Measurements from ENCODE around the gene ADAMTS17. TPM values are rescaled to one million over a fixed set of nuclear protein-coding genes. Genes with fewer than 3 reads are reported as not detected.

Gene ADAMTS17
- total and polyA plus RNA-seq, 2 experiments from 2014 or later: 0.69 to 3.3 TPM

DNA sequence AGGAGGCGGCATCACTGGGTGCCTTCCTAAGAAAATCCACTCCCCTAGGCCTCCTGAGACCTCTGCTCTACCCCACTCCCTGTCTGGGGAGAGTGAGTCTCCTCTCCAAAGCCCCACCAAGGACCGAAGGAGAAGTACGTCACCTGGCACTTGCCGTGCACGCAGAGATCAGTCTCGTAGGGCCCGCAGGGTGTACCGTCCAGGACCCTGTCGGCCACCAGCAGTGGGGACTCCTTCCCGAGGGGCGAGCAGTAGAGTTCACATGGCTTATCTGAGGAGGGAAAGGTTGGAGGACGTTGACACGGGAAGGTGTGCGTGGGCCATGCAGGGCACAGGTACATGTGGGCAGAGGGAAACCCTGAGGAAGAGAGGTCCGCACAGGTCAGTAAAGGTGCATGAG lies 232.9 kb downstream of the ADAMTS17 start:
- no peak overlapping the region for H3K27ac ChIP-seq
- H3K9me3 ChIP-seq (ENCODE audit: low read depth): no peaks in the 10 kb centered on the region
- no peak for DNase-seq (ENCODE audit: low read depth in 1 of 2, low spot score in 1 of 2)
- H3K27me3 ChIP-seq: no peaks in the 10 kb centered on the region
- H3K36me3 ChIP-seq: no peaks in the 10 kb centered on the region
- TF ChIP-seq, protein P1, sequence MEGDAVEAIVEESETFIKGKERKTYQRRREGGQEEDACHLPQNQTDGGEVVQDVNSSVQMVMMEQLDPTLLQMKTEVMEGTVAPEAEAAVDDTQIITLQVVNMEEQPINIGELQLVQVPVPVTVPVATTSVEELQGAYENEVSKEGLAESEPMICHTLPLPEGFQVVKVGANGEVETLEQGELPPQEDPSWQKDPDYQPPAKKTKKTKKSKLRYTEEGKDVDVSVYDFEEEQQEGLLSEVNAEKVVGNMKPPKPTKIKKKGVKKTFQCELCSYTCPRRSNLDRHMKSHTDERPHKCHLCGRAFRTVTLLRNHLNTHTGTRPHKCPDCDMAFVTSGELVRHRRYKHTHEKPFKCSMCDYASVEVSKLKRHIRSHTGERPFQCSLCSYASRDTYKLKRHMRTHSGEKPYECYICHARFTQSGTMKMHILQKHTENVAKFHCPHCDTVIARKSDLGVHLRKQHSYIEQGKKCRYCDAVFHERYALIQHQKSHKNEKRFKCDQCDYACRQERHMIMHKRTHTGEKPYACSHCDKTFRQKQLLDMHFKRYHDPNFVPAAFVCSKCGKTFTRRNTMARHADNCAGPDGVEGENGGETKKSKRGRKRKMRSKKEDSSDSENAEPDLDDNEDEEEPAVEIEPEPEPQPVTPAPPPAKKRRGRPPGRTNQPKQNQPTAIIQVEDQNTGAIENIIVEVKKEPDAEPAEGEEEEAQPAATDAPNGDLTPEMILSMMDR (IDR thresholded peaks at IDR 0.05; ENCODE audit: low read depth, low read length): no peak
- H3K4me1 ChIP-seq (ENCODE audit: low read depth): peaks cover 12% of the 10 kb centered on the region
- no peak overlapping the region for H3K4me3 ChIP-seq

DNA sequence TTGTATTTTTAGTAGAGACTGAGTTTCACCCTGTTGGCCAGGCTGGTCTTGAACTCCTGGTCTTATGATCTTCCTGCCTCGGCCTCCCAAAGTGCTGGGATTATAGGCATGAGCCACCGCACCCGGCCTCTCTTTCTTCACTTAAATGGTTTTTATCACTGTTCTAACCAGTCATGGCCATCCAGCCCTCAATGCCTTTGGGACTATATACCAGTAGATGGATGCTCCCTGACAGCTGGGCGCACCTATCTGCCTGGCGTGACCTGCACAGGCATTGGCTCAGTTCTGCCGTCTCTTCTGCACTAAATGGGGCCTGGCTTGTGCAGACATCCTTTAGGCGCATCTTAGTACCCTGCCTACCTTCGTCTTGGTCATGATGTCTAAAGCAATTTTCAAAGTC lies 233.4 kb downstream of the ADAMTS17 start:
- Histone ChIP-seq H3K4me3 (no peak overlapping the region), H3K27me3 (no peaks in the 10 kb centered on the region), H3K27ac (no peak overlapping the region), H3K9me3 (ENCODE audit: low read depth) (no peaks in the 10 kb centered on the region), H3K4me1 (ENCODE audit: low read depth) (peaks cover 7% of the 10 kb centered on the region), H3K36me3 (no peaks in the 10 kb centered on the region)
- TF ChIP-seq, protein P1 (IDR thresholded peaks at IDR 0.05; ENCODE audit: low read depth, low read length): no peak
- DNase-seq (ENCODE audit: low read depth in 1 of 2, low spot score in 1 of 2): no peak

DNA sequence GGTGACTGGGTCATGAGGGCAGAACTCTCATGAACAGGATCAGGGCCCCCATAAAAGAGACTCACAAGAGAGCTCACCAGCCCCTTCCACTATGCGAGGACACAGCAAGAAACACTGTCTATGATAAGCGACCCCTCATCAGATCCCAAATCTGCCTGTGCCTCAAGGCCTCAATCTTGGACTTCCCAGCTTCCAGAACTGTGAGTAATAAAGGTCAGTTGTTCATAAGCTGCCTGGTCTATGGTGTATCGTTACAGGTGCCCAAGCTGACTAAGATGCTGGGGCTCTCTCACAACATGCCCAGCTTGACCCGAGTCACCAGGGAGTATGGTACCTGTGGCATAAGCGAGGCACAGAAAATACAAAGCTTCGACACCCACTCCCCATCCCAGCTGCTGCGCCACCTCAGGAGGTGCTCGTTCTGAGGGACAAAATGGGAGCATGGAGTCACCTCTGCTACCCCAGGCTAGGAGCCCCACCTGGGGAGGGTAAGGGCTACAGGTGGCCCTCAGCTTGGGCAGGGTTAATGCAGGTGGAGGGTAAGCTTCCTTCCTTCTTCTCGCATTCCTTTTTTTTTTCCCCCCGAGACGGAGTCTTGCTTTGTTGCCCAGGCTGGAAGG lies 234.1 kb downstream of the ADAMTS17 start:
- DNase-seq (ENCODE audit: low read depth in 1 of 2, low spot score in 1 of 2): no peak
- H3K4me1 ChIP-seq (ENCODE audit: low read depth): peaks cover 7% of the 10 kb centered on the region
- no peaks in the 10 kb centered on the region for H3K9me3 ChIP-seq (ENCODE audit: low read depth)
- TF ChIP-seq, protein P1 (IDR thresholded peaks at IDR 0.05; ENCODE audit: low read depth, low read length): no peak
- H3K36me3 ChIP-seq: no peaks in the 10 kb centered on the region
- H3K27ac ChIP-seq: no peak overlapping the region
- no peak overlapping the region for H3K4me3 ChIP-seq
- no peaks in the 10 kb centered on the region for H3K27me3 ChIP-seq

DNA sequence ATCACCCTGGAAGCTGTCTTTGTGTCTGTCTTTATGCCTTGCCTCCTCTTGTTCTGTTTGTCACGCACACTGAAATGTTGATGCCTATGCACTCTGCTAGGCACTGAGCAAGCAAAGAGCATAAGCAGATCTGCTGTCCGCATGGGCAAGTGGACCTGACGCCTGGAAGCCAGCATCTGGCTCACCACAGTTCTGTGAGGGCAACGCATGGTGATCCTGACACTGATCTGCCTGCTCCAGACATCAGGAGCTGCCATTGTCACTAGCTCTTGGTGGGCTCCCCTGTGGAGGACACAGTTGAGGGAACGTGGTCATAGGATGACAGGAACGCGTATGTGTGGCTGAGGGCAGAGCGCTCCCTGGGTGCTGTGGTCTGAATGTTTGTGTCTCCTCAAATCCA lies 234.6 kb downstream of the ADAMTS17 start:
- Histone ChIP-seq H3K4me3 (no peak overlapping the region), H3K27ac (no peak overlapping the region), H3K4me1 (ENCODE audit: low read depth) (peaks cover 7% of the 10 kb centered on the region), H3K27me3 (no peaks in the 10 kb centered on the region), H3K36me3 (no peaks in the 10 kb centered on the region), H3K9me3 (ENCODE audit: low read depth) (no peaks in the 10 kb centered on the region)
- TF ChIP-seq, protein P1 (IDR thresholded peaks at IDR 0.05; ENCODE audit: low read depth, low read length): no peak
- DNase-seq (ENCODE audit: low read depth in 1 of 2, low spot score in 1 of 2): no peak

- H3K4me1 ChIP-seq (ENCODE audit: low read depth): peaks cover 4% of the 10 kb centered on the region
- DNase-seq (ENCODE audit: low read depth in 1 of 2, low spot score in 1 of 2): peak in 1 of 2 donors; percentile 60
- TF ChIP-seq, protein P1 (IDR thresholded peaks at IDR 0.05; ENCODE audit: low read depth, low read length): no peak
- H3K4me3 ChIP-seq: no peak overlapping the region
- H3K36me3 ChIP-seq: no peaks in the 10 kb centered on the region
- no peaks in the 10 kb centered on the region for H3K9me3 ChIP-seq (ENCODE audit: low read depth)
- H3K27me3 ChIP-seq: no peaks in the 10 kb centered on the region
- H3K27ac ChIP-seq: no peak overlapping the region
These were observed 235.0 kb downstream of the ADAMTS17 start for GRCh38 chr15:100106732-100107131.
